Glomerular endothelial cell (primary cell): ENCODE measurements around the gene MACROD2. TPM values are rescaled to one million over a fixed set of nuclear protein-coding genes. Genes with fewer than 3 reads are reported as not detected.
"Not testable (repeated sequence)": the region's sequence is repeated elsewhere in the genome, so short reads cannot be mapped to it uniquely, and the experiment has no call there.

Experiments
- DNase-seq: peaks from one replicate; pipeline ENCODE4 v3.0.0-alpha.2; 2011; ENCODE audit warnings: low read depth, low spot score; ENCODE audit errors: extremely low read depth
- total RNA-seq: library from RNA; depleted of rRNA; stranded (reverse); fragments of >200 nt; gene quantifications from 2 replicates; pipeline ENCODE4 v1.2.3, GENCODE V29; 2015

The MACROD2 gene
- total RNA-seq, 1 donor from 2014 or later, result 0.76 TPM

DNA sequence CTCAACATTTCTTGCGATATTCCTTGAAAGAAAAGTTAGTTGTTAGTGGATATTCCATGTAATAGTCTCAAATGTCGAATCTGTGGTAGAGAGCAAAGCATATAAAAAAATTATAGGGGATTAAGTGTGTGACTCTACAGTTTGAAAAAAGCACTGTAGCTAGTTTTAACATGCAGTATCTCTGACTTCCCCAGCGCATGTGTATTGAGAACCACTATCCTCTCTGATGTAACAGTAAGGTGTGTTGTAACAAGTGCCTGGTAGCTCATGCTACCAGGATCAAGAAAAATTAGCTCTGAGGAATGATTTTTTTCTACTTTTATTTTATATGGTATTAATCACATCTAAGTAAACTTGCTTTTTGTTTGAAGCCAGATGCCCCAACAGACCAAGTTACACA is 1788.7 kb downstream of the MACROD2 start:
- no peak for DNase-seq

DNA sequence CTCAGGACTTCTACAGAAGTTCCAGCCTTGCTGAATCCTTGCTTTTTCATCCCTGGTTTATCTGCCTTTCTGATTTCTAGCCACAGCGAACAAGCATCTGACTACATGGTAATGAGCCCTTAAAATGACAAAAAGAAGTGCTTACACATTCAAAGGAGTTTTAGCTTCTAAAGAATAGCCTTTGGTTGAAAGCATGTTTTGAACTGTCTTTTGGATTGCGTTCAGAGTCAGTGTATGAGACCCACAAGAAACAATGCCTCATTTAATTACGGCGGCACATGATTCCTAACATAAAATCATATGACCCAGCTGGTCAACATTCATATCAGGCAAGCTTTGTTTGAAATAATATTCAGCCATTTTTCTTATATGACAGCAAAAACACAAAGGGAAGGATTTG is 1793.8 kb downstream of the MACROD2 start:
- DNase-seq, result no peak

DNA sequence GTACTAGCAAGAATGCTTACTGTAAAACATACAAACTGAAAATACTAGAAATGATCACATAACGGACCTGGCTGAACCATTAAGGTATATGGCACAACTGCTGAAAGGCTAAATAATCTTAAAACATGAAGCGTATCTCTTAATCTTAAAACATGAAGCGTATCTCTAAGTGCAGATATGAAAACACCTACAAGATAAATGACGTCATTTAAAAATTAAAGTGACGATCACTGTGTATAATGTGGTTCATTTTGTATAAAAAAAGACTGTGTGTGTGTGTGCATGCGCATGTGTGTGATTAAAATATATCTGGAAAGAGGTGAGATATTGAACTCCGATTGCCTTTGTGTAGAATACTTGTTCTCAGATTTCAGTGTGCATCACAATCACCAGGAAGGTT is 1797.5 kb downstream of the MACROD2 start:
- no peak for DNase-seq

DNA sequence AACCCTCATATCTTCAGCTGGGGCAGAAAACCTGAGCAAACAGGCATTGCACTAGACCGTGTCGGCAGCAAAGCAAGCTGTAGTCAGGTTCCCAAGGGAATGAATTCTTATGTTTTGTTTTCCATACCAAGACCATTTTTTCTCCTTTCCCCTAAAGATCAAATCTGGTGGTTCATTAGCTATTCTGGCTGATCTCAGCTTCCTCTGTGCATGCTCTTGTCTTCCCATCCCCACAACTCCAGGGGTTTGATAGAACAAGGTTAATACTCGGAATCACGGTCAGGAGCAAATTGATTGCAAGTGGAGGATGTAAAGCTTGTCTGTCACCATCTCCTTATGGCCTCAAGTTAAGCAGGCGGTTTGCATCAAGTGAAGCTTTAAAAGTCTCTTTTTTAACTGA is 1799.1 kb downstream of the MACROD2 start:
- no peak for DNase-seq

DNA sequence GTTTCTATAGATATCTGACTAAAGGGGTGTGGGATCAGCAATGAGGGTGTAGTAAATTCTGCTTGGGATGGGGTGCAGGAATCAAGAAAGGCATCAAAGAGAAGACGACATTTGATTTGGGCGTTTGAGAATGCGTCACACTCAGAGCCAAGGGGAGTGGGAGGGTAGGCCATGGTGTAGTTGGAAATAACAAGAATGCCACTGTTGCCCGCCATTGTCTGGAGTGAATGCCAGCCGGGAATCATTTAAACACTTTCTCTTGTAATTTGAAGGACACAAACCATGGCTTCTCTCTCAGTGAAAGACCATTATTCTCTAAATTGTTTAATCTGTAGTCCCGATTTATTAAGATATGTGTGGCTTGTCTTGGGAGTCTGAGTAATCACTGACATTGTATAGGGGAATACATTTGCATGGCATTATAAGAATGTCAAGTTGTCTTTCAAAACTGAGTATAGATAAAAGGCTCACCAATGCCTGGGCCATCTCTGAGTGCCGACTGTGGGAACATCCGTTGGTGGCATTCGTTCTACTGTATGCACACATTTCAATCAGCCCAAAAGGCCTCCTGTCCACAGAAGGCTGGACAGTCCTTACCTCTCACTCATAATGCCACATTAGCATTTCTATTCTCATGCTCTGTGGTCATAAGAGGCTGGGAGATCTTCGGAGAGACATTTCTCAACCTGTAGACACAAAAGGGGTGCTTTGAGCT is 1800.1 kb downstream of the MACROD2 start:
- no peak for DNase-seq

DNA sequence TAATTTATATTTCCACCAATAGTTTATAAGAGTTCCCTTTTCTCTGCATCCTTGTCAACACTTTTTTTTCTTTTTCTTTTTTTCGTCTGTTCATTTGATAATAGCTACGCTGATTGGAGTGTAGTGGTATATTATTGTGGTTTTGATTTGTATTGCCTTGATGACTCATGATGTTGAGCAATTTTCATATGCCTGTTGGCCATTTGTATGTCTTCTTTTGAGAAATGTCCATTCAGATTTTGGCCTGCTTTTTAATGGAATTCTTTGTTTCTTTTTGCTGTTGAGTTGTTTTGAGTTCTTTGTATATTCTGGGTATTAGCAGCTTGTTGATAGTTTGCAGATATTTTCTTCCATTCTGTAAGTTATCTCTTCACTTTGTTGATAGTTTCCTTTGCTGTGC is 1804.6 kb downstream of the MACROD2 start:
- DNase-seq, result no peak

DNA sequence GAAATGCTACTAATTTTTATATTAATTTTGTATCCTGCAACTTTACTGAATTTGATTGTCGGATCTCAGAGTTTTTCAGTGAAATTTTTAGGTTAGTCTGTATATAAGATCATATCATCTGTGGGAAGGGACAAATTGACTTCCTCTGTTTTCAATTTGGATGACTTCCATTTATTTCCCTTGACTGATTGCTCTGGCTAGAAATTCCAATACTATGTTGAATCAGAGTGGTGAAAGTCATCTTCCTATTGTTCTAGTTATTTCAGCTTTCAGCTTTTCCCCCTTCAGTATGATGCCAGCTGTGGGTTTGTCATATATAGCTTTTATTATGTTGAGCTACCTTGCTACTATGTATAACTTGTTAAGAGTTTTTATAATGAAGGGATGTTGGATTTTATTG is 1806.7 kb downstream of the MACROD2 start:
- DNase-seq, result no peak

DNA sequence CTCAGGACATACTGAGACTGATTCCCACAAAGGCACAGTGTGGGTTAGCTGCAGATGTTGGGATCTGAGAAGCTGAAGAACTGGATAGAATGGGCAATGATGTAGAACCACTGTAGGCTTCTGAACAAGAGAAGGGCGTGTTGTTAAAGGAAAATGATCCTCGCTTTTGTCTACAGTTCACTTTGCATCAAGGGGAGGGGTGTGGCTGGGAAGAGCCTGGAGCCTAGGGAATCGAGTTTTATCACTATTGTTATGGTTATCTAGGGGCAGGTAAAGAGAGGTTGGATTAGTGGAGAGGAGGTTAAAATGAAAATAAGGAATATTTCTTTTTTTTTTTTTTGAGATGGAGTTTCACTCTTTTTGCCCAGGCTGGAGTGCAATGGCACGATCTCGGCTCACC is 1809.8 kb downstream of the MACROD2 start:
- no peak for DNase-seq

DNA sequence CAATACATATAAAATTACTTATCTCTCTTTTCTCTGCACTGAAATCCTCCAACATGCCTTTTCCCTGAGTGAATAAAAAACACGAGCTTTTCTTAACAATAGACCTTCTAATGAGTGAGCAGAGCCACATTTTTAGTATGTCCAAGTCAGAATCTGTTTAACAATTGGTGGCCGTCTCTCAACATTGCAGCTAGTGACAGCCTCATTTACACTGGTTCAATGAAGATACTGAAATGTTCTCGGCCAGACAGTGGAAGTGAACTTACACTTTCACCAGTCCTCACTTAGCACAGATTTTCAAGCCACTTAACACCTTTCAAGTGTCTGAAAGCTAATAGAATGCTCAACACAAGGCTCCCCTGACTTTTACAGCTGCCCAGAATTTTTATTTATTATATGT is 1810.8 kb downstream of the MACROD2 start:
- DNase-seq, result no peak

DNA sequence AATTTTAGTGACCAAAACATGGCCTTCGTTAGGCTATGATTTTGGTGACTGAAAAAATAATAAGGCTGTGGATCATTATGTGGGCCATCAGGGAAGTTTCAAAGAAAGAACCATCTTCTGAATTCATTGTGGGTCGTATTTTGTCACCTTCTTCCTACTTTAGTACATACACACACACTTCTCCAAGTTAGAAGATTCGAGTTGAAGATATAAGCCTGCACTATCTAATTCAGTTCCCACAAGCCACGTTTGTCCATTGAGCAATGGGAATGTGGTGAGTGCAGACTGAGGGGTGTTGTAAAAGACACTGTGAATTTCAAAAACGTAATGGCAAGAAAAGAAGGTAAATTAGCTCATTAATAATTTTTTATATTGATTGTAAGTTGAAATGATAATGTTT is 1812.0 kb downstream of the MACROD2 start:
- DNase-seq, result no peak

DNA sequence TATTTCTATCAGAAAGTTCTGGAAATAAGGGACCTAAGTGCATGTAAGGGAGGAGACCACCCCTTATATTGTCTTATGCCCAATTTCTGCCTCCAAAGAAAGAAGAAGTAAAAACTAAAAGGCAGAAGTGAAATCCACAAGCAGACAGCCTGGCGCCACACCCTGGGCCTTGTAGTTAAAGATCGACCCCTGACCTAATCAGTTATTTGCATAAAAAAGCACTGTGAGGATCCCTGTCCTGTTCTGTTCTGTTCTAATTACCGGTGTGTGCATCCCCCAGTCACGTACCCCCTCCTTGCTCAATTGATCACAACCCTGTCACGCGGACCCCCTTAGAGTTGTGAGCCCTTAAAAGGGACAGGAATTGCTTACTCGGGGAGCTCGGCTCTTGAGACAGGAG is 1812.5 kb downstream of the MACROD2 start:
- not testable (repeated sequence) for DNase-seq

DNA sequence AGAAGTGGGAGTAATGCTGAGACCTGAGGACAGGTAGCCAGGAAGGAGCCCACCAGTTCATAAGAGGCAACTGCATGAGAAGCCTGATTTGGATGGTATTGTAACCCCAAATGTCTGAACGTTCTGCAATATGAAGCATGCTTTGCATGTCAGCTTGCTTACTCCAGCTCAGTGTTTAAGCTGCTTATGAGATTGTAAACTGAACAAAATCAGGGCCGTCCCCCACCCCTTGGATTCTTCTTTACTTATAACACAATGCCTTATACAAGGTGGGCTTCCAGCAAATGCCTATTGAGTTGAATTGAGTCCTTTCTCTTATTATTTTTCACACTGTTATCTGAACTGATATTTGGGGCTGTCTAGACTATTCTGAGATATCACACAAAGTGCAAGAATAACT is 1816.6 kb downstream of the MACROD2 start:
- no peak for DNase-seq

DNA sequence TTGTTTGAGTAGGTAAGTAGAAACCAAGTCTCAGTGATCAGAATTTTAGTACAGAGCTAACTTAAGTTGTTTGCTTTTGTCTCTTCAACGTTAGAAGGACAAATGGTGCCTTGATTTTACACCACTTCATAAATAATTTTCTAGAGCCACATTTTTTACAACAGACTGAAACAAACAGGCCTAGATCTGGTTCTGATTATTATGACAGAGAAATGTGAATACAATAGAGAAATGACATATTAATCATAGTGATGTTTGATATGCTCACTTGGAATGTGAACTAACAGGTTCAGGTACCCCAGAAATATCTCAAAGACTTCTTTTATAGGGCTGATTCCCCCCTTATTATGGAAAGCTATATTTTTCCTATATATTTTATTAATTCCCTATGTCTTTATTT is 1817.4 kb downstream of the MACROD2 start:
- DNase-seq, result no peak

DNA sequence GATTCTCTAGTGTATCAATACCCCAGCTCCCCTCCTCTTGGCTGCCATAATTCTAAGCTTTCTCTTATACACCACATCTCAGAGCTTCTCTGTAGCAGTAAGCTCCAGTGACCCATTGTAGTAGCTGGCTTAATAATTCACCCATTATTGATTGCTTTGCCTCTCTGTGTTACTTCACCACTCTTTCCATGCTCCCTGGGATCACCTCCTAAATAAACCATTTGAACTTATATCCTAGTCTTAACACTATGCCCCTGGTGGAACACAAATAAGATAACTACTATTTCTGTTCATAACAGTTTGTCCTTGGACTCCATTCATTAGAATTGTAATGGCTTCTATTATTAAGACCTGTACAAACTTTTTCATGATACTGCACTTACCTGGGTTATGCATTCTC is 1819.0 kb downstream of the MACROD2 start:
- no peak for DNase-seq

DNA sequence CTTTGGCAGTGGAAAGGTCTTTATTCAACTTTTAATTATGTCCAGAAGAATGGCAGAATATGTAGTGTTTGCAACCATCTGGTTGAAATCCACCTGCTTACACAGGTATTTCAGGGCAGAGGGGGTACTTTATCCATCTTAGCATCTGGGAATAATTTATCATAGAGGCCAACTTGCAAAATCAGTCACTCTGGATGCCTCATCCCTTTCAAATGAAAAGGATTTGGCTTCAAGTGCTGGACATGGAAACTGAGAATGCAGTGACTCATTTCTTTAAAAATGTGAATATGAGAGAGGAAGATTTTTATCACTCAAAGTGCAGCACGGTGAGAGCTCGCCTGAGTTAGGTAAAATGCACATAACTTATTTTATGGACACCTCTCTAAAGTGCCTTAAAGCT is 1819.6 kb downstream of the MACROD2 start:
- DNase-seq, result no peak

DNA sequence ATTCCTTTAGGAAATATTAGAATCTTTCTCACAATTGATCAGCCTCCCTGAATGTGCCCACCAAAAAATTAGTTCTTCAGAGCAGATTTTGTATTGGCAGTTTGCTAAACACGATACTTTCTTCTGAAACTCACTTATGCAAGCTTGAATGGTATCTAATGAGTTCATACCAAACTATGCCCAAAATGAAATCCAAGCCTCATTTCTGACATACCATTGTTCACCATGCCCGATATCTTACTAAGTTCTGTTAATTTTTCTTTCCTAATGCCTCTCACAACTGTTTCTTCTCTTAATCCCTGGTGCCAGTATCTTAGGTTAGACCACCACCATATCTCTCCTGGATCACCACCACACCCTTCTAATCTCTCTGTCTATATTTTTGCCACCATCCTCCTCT is 1822.0 kb downstream of the MACROD2 start:
- no peak for DNase-seq

DNA sequence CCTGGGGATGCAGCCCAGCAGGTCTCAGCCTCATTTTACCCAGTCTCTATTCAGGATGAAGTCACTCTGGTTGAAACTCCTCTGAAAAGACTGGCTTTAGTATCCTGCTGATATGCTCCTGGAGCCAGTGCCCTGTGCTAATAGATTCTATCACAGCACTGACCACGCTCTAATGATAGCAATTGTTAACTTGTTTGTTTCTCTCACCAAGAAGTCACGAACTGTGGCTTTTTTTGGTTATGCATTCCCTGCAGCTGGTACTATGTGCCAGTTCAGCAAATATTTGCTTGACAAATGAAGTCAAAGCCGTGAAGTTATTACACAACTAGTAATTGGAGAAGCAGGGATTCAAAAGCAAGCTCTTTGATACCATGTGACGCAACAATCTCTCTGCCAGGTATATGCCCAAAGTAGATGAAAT is 1823.3 kb downstream of the MACROD2 start:
- no peak for DNase-seq

DNA sequence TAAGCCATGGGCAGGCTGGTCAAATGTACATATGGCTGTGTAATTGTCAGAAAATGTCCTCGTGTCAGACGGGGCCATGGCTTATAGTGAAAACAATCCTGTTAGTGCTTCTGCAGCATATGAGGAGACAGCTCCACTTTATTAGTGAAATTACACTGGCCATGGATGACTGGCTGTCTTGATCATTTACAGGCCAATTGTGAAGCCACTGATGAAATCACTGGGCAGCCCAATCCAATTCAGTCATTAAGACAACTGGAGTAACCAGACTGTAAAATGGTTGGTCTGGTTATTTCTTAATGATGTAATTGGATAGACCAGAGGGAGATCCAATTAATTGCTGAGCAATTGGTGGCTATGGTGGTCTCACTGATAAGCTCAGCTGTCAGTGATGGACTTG is 1828.4 kb downstream of the MACROD2 start:
- no peak for DNase-seq

DNA sequence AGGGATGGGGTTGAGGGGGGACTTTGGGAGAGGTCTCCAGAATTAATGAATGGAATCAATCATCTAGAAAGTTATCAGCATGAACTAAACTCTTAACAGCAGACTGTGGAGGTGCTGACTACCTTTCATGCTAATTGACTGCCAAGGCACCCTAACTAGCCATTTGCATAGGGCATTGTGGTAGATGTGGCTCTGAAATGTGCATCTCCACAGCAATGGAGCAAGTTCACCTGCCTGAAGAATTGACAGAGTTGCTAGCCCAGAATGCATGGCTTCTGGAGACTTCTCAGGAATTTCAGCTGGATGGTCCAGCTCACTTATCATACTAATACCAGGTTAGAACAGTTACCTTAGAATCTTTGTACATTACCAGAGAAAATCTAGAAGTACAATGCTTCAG is 1832.3 kb downstream of the MACROD2 start:
- DNase-seq, result no peak

DNA sequence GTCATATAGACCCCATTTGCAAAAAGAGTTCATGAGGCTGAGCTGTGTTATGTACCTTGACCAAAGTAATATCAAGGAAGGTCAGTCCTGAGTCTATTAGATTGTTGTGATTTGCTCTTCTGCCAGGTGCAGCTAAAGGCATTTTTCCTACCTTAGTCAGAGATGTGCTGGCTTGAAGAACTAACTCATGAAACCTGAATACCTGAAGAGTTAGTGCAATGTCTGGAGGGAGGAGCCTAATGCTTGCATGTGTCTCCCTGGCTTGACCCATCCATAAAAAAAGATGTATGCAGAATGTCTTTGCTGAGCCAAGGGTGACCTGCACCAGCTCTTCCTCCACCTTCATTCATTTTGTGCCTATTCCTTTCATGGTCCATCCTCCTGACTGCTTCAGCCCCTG is 1835.9 kb downstream of the MACROD2 start:
- DNase-seq, result no peak

DNA sequence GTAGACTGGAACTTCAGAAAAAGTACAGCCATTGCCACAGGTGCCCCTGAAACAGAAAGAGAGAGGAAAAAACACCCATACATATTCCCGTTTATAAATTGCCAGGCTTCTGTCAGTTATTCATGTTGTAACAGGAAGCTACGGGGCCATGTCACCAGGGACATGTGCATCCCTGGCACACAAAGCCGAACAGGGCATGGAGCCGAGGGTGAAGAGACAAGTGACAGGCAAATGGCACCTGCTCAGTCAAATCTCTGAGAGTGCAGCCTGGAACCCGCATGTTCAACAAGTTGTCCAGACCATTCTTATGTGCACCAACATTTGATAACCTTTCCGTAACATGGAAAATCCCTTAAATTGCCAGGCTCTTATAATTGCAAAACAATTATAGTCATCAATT is 1837.2 kb downstream of the MACROD2 start:
- DNase-seq, result no peak

DNA sequence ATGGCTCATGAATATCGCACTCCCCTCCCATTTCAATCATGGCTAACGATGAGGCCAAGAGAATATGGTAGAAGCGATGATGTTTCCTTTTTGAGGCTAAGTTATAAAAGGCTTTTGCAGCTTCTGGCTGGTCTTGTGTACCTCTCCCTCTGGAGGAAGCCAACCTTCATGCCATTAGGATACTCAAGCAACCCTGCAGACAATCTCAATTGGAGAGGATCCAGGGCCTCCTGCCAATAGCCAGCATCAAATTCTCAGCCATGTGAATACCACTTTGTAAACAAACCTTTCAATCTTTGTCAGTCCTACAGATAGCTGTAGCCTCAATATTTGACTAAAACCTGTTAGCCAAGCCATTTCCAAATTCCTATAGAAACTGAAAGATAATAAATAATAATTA is 1839.5 kb downstream of the MACROD2 start:
- no peak for DNase-seq

DNA sequence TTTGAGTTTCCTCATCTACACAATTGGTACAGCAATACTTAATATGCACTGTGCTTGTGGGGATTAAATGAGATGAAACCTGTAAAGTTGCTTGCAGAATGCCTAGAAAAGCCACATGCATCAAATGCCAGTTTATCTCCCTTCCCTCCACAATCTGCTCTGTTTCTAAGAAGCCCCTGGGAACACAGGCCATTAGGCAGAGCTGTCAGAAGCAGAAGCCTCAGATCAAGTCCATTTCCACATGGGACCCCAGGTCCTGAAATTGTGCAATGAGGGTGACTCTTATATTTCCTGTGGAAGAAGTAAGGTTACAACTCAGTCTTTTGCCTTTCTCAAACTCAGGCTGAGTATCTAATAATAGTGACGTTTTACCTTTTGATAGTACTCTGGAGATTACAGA is 1840.5 kb downstream of the MACROD2 start:
- no peak for DNase-seq
